Measurements from ENCODE around the gene RBFA.

DNA sequence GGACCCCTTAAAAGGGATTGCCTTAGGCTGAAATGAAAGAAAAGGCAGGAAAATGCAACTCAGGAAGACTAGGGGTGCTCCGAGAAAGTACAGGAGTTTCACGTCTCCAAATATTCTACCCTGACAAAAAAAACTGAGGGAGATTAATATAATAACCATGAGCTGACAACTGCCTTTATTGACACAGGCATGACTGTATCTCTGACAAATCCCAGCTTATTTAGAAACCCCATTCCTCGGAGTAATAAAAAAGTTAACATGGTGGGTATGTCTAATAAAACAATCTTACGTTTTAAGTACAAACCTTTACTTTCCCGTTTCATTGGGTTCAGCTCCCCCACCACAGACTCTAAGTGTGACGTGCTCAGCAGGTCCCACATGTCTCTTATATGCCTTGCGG lies 7.9 kb upstream of the RBFA start:
- TF ChIP-seq GATA2 (IDR thresholded peaks at IDR 0.05; ENCODE audit: low read depth, low read length) (no peak), GATA3 (IDR thresholded peaks at IDR 0.05; ENCODE audit: low read depth, low read length) (no peak)

All from SH-SY5Y (cell line).